Measurements from ENCODE around the gene WDR70. TPM values are rescaled to one million over a fixed set of nuclear protein-coding genes. Genes with fewer than 3 reads are reported as not detected.

Gene WDR70
- total RNA-seq, 1 donor from 2014 or later = 43.0 TPM

- Mint-ChIP-seq H3K9me3 (ENCODE audit: low read depth) (no peaks in the 10 kb centered on the region), H3K4me1 (ENCODE audit: low read depth) (peaks cover 10% of the 10 kb centered on the region), H3K27me3 (no peaks in the 10 kb centered on the region), H3K36me3 (ENCODE audit: insufficient read depth) (no peaks in the 10 kb centered on the region), H3K4me3 (ENCODE audit: low read depth) (no peak overlapping the region), H3K27ac (no peak overlapping the region)
- no peak for DNase-seq (ENCODE audit: low spot score, unreplicated experiment)
- TF ChIP-seq CTCF (IDR thresholded peaks at IDR 0.05; ENCODE audit: unreplicated experiment) = no peak
These were observed 336.9 kb downstream of the WDR70 start for GRCh38 chr5:37715992-37716391.

GRCh38 chr5:37716405-37716804 lies 337.3 kb downstream of the WDR70 start:
- no peak for TF ChIP-seq CTCF (IDR thresholded peaks at IDR 0.05; ENCODE audit: unreplicated experiment)
- H3K27ac Mint-ChIP-seq = no peak overlapping the region
- no peak for DNase-seq (ENCODE audit: low spot score, unreplicated experiment)
- peaks cover 10% of the 10 kb centered on the region for H3K4me1 Mint-ChIP-seq (ENCODE audit: low read depth)
- no peaks in the 10 kb centered on the region for H3K27me3 Mint-ChIP-seq
- H3K4me3 Mint-ChIP-seq (ENCODE audit: low read depth) = no peak overlapping the region
- no peaks in the 10 kb centered on the region for H3K36me3 Mint-ChIP-seq (ENCODE audit: insufficient read depth)
- H3K9me3 Mint-ChIP-seq (ENCODE audit: low read depth) = no peaks in the 10 kb centered on the region

- Mint-ChIP-seq H3K27ac (no peak overlapping the region), H3K4me1 (ENCODE audit: low read depth) (peaks cover 10% of the 10 kb centered on the region), H3K36me3 (ENCODE audit: insufficient read depth) (no peaks in the 10 kb centered on the region), H3K4me3 (ENCODE audit: low read depth) (no peak overlapping the region), H3K27me3 (no peaks in the 10 kb centered on the region), H3K9me3 (ENCODE audit: low read depth) (no peaks in the 10 kb centered on the region)
- TF ChIP-seq CTCF (IDR thresholded peaks at IDR 0.05; ENCODE audit: unreplicated experiment) = no peak
- no peak for DNase-seq (ENCODE audit: low spot score, unreplicated experiment)
These were observed 338.1 kb downstream of the WDR70 start for GRCh38 chr5:37717276-37717612.

GRCh38 chr5:37717613-37718431 lies 338.7 kb downstream of the WDR70 start:
- Mint-ChIP-seq H3K27me3 (no peaks in the 10 kb centered on the region), H3K4me3 (ENCODE audit: low read depth) (no peak overlapping the region), H3K4me1 (ENCODE audit: low read depth) (peaks cover 10% of the 10 kb centered on the region), H3K36me3 (ENCODE audit: insufficient read depth) (no peaks in the 10 kb centered on the region), H3K9me3 (ENCODE audit: low read depth) (no peaks in the 10 kb centered on the region), H3K27ac (peak overlapping the region; percentile 5)
- DNase-seq (ENCODE audit: low spot score, unreplicated experiment) = peak; percentile 20
- TF ChIP-seq CTCF (IDR thresholded peaks at IDR 0.05; ENCODE audit: unreplicated experiment) = no peak

- H3K9me3 Mint-ChIP-seq (ENCODE audit: low read depth) = no peaks in the 10 kb centered on the region
- no peak overlapping the region for H3K27ac Mint-ChIP-seq
- no peak overlapping the region for H3K4me3 Mint-ChIP-seq (ENCODE audit: low read depth)
- TF ChIP-seq CTCF (IDR thresholded peaks at IDR 0.05; ENCODE audit: unreplicated experiment) = no peak
- no peaks in the 10 kb centered on the region for H3K27me3 Mint-ChIP-seq
- H3K4me1 Mint-ChIP-seq (ENCODE audit: low read depth) = peaks cover 10% of the 10 kb centered on the region
- DNase-seq (ENCODE audit: low spot score, unreplicated experiment) = no peak
- H3K36me3 Mint-ChIP-seq (ENCODE audit: insufficient read depth) = no peaks in the 10 kb centered on the region
These were observed 341.4 kb downstream of the WDR70 start for GRCh38 chr5:37720550-37720952.
